ENCODE results near the gene CDK5.
"Not testable (repeated sequence)": the region's sequence is repeated elsewhere in the genome, so short reads cannot be mapped to it uniquely, and the experiment has no call there.

CDK5 gene

GRCh38 chr7:151035026-151035717, 22.5 kb downstream of the CDK5 start:
- DNase-seq (ENCODE audit: low read depth in 2 of 2), result no peak

- DNase-seq (ENCODE audit: low read depth in 2 of 2), result no peak
Observed at GRCh38 chr7:151034312-151035025, 23.2 kb downstream of the CDK5 start.

- no peak for DNase-seq (ENCODE audit: low read depth in 2 of 2)
Observed at GRCh38 chr7:151033864-151034249, 23.8 kb downstream of the CDK5 start.

GRCh38 chr7:151032936-151033863, 24.5 kb downstream of the CDK5 start:
- no peak for DNase-seq (ENCODE audit: low read depth in 2 of 2)

GRCh38 chr7:151031011-151031410, 26.7 kb downstream of the CDK5 start:
- no peak for DNase-seq (ENCODE audit: low read depth in 2 of 2)

GRCh38 chr7:151028948-151029501, 28.7 kb downstream of the CDK5 start:
- DNase-seq (ENCODE audit: low read depth in 2 of 2), result no peak

GRCh38 chr7:151028131-151028947, 29.4 kb downstream of the CDK5 start, which contains the start of gene ABCB8:
Gene ABCB8 (plus strand): TSS chr7:151028450. CDS start chr7:151028516, 66 bp downstream.
- peak; percentile 94 to 95 for DNase-seq (ENCODE audit: low read depth in 2 of 2)

- DNase-seq (ENCODE audit: low read depth in 2 of 2), result not testable (repeated sequence)
Observed at GRCh38 chr7:151027728-151028130, 30.0 kb downstream of the CDK5 start.

GRCh38 chr7:151026771-151027727, 30.6 kb downstream of the CDK5 start:
- DNase-seq (ENCODE audit: low read depth in 2 of 2), result not testable (repeated sequence)

- no peak for DNase-seq (ENCODE audit: low read depth in 2 of 2)
Observed at GRCh38 chr7:151025924-151026671, 31.6 kb downstream of the CDK5 start.

- DNase-seq (ENCODE audit: low read depth in 2 of 2), result no peak
Observed at GRCh38 chr7:151024435-151025056, 33.2 kb downstream of the CDK5 start, which contains the start of gene ATG9B. Gene ATG9B (minus strand): TSS chr7:151024494. CDS start chr7:151024423, 71 bp downstream.

GRCh38 chr7:151023232-151023631, 34.5 kb downstream of the CDK5 start:
- DNase-seq (ENCODE audit: low read depth in 2 of 2), result no peak

- no peak for DNase-seq (ENCODE audit: low read depth in 2 of 2)
Observed at GRCh38 chr7:151020231-151020630, 37.5 kb downstream of the CDK5 start.

- DNase-seq (ENCODE audit: low read depth in 2 of 2), result no peak
Observed at GRCh38 chr7:151019130-151019447, 38.6 kb downstream of the CDK5 start.

- DNase-seq (ENCODE audit: low read depth in 2 of 2), result no peak
Observed at GRCh38 chr7:151018421-151019129, 39.1 kb downstream of the CDK5 start.

- DNase-seq (ENCODE audit: low read depth in 2 of 2), result peak; percentile 36 to 80
Observed at GRCh38 chr7:151017953-151018420, 39.7 kb downstream of the CDK5 start.

- no peak for DNase-seq (ENCODE audit: low read depth in 2 of 2)
Observed at GRCh38 chr7:151017370-151017952, 40.2 kb downstream of the CDK5 start.
